A549 (cell line): ENCODE results near the gene FAM107B. TPM values are rescaled to one million over a fixed set of nuclear protein-coding genes. Genes with fewer than 3 reads are reported as not detected.

Experiments
- ATAC-seq, 2 experiments: fragments of 200-7000 bp in 1 of 2; fragments of >200 bp in 1 of 2; cut with Nextera tagmentation in 1 of 2; cut with Tn5 transposase in 1 of 2; 3 replicates each; pipeline versions ENCODE4 v1.8.0 to v1.9.1; 2018 to 2020; ENCODE audit warnings: mild to moderate bottlenecking in 1 of 2, moderate library complexity in 1 of 2
- CTCF ChIA-PET: fragments of 300-600 bp; sonication (Branson Sonifier 250); formaldehyde crosslinking; extraction: SDS; loops from one replicate; lab custom pipeline; 2021; ENCODE audit warnings: antibody characterized with exemption, inconsistent platforms; lab: Yijun Ruan, JAX
- POLR2A ChIA-PET: fragments of 350-600 bp; formaldehyde crosslinking; extraction: SDS; loops from one replicate; lab custom pipeline; 2021; ENCODE audit warnings: antibody characterized with exemption, inconsistent platforms; lab: Yijun Ruan, JAX
- DNase-seq, 2 experiments: peaks; one replicate each; pipeline versions ENCODE4 v3.0.0 to v3.0.0-alpha.2; 2011 to 2016; ENCODE audit warnings: low read depth in 1 of 2, low spot score in 1 of 2
- FAIRE-seq: peaks from 2 replicates; lab custom pipeline; 2011; peaks lifted over from hg19 to GRCh38; lab: Jason Lieb, UNC
- H3K27ac ChIP-seq, 2 experiments: fragments of >200 bp; sonication (Bioruptor Twin); formaldehyde crosslinking; 3 replicates each; pipeline ENCODE4 v1.5.1; 2016 to 2017
- H3K4me1 ChIP-seq: fragments of >200 bp; sonication (Bioruptor Twin); formaldehyde crosslinking; 3 replicates; pipeline ENCODE4 v1.6.1; 2016
- H3K4me2 ChIP-seq: fragments of >200 bp; sonication (Bioruptor Twin); formaldehyde crosslinking; 3 replicates; pipeline ENCODE4 v1.6.1; 2016
- H3K4me3 ChIP-seq: fragments of >200 bp; sonication (Bioruptor Twin); formaldehyde crosslinking; 3 replicates; pipeline ENCODE4 v1.5.1; 2016
- H3K9me3 ChIP-seq: fragments of >200 bp; sonication (Bioruptor Twin); formaldehyde crosslinking; 3 replicates; pipeline ENCODE4 v1.6.1; 2016
- ATOH8 ChIP-seq: fragments of 250-450 bp; sonication (Bioruptor Pico); IDR thresholded peaks from 2 replicates; pipeline ENCODE4 v1.5.0; 2020; ENCODE audit warnings: low read depth, mild to moderate bottlenecking, moderate library complexity
- BHLHE40 ChIP-seq: IDR thresholded peaks from 2 replicates; pipeline ENCODE4 v1.6.1; 2012; ENCODE audit warnings: low read depth, low read length, inconsistent platforms
- CBX2 ChIP-seq: fragments of 200-600 bp; sonication (generic); IDR thresholded peaks from 2 replicates; pipeline ENCODE4 v1.6.1; 2016; ENCODE audit warnings: low read depth, mild to moderate bottlenecking, borderline replicate concordance
- CHD2 ChIP-seq: fragments of 150-350 bp; IDR thresholded peaks from 2 replicates; pipeline ENCODE4 v1.6.1; 2014; ENCODE audit warnings: low read length; ENCODE audit not compliant: partially characterized antibody
- EHMT2 ChIP-seq: fragments of 200-600 bp; sonication (generic); IDR thresholded peaks from 2 replicates; pipeline ENCODE4 v1.6.1; 2016; ENCODE audit warnings: antibody characterized with exemption, low read depth, mild to moderate bottlenecking, moderate library complexity
- GATA3 ChIP-seq: IDR thresholded peaks from 2 replicates; pipeline ENCODE4 v1.6.1; 2012; ENCODE audit warnings: borderline replicate concordance
- HEYL ChIP-seq: fragments of 250-450 bp; sonication (Bioruptor Pico); IDR thresholded peaks from 2 replicates; pipeline ENCODE4 v1.8.0; 2021; ENCODE audit warnings: mild to moderate bottlenecking, moderate library complexity
- JUN ChIP-seq, 2 experiments: fragments of >200 bp; sonication (Bioruptor Twin); formaldehyde crosslinking; IDR thresholded peaks; 2 replicates in 1 of 2; 3 replicates in 1 of 2; pipeline ENCODE4 v1.6.1; 2016 to 2017
- JUNB ChIP-seq: fragments of >200 bp; sonication (Bioruptor Twin); formaldehyde crosslinking; IDR thresholded peaks from 2 replicates; pipeline ENCODE4 v1.6.1; 2016
- KDM5A ChIP-seq: fragments of 200-600 bp; sonication (generic); IDR thresholded peaks from 2 replicates; pipeline ENCODE4 v1.6.1; 2016; ENCODE audit warnings: antibody characterized with exemption, mild to moderate bottlenecking
- MYC ChIP-seq: IDR thresholded peaks from 2 replicates; pipeline ENCODE4 v1.6.1; 2012; ENCODE audit warnings: mild to moderate bottlenecking, inconsistent platforms, low read length, improper control_type of control experiment, borderline replicate concordance
- PBX3 ChIP-seq: IDR thresholded peaks from 2 replicates; pipeline ENCODE4 v1.6.1; 2012
- POLR2A ChIP-seq: IDR thresholded peaks from 2 replicates; pipeline ENCODE4 v1.6.1; 2012; ENCODE audit warnings: mild to moderate bottlenecking, low read length
- RCOR1 ChIP-seq: fragments of 150-350 bp; IDR thresholded peaks from 2 replicates; pipeline ENCODE4 v1.6.1; 2014; ENCODE audit warnings: antibody characterized with exemption, low read length, low read depth
- RFX5 ChIP-seq: fragments of 450-650 bp; IDR thresholded peaks from 2 replicates; pipeline ENCODE4 v1.7.1; 2014; ENCODE audit warnings: antibody characterized with exemption, mild to moderate bottlenecking, moderate library complexity
- SMC3 ChIP-seq: fragments of >200 bp; sonication (Bioruptor Twin); formaldehyde crosslinking; IDR thresholded peaks from 3 replicates; pipeline ENCODE4 v1.6.1; 2018; ENCODE audit warnings: inconsistent platforms
- TFCP2L1 ChIP-seq: fragments of 250-450 bp; sonication (Bioruptor Pico); IDR thresholded peaks from 2 replicates; pipeline ENCODE4 v1.5.0; 2021; ENCODE audit warnings: mild to moderate bottlenecking
- ZC3H11A ChIP-seq: fragments of 450-650 bp; IDR thresholded peaks from 2 replicates; pipeline ENCODE4 v1.6.1; 2014; ENCODE audit warnings: antibody characterized with exemption, mild to moderate bottlenecking
- ZFP36 ChIP-seq: fragments of 450-650 bp; IDR thresholded peaks from 2 replicates; pipeline ENCODE4 v1.6.1; 2014; ENCODE audit warnings: borderline replicate concordance; ENCODE audit not compliant: partially characterized antibody
- WGBS: methylation state at CpG from one replicate; pipeline ENCODE4 v1.1.6; 2017; ENCODE audit errors: missing lambda C conversion rate; 5-methylcytosine and 5-hydroxymethylcytosine counted together
- polyA plus RNA-seq, 4 experiments: library from polyadenylated mRNA; depleted of rRNA in 3 of 4; stranded (reverse); fragments of >200 nt; fragmentation: RNase III in 1 of 4; extraction: RNeasy Plus Mini Kit Qiagen cat#74134 plus additional on column Dnase treatment in 1 of 4; gene quantifications; 2 replicates in 3 of 4; 3 replicates in 1 of 4; pipeline ENCODE4 v1.2.3, GENCODE V29; 2011 to 2017
- TF ChIP-seq, protein P1 (sequence below): fragments of 200-600 bp; sonication (generic); IDR thresholded peaks from 2 replicates; pipeline ENCODE4 v1.6.1; 2016; ENCODE audit warnings: antibody characterized with exemption, mild to moderate bottlenecking, moderate library complexity
- TF ChIP-seq, protein P2 (sequence below): fragments of 450-650 bp; IDR thresholded peaks from 2 replicates; pipeline ENCODE4 v1.6.1; 2014; ENCODE audit warnings: antibody characterized with exemption

FAM107B gene
- polyA plus RNA-seq, 2 of the 4 experiments (the other 2 are of a cell fraction), result 99.9 to 173 TPM

DNA sequence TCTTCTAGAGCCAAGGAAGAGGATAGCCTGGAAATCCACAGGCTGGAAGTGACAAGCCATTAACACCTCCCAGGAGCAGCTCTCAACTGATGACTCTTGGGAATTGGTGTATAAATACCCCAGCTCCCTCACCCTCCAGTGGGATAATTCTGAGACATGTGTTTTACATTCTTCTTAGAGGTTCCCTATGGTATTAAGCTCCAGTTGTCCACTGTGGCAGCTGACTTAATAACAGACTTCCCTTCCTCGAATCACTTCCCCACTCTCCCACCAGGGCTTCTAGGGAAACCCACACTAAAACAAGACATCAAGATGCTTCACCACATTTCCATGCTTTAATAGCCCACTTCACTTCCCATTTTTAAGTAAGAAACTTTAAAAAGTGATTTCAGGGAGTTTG is 47.2 kb downstream of the FAM107B start:
- Histone ChIP-seq H3K4me2 (no peak overlapping the region), H3K9me3 (0 out of 3 replicates have a peak, but pooled peaks cover 6% of the 10 kb centered on the region)
- TF ChIP-seq POLR2A (no peak), MYC (no peak), KDM5A (no peak), CBX2 (no peak), ZFP36 (no peak), ZC3H11A (no peak), HEYL (CRISPR knock-in tag) (no peak), EHMT2 (no peak), GATA3 (no peak), RFX5 (no peak), CHD2 (no peak), BHLHE40 (no peak), RCOR1 (no peak)
- TF ChIP-seq, protein P1, sequence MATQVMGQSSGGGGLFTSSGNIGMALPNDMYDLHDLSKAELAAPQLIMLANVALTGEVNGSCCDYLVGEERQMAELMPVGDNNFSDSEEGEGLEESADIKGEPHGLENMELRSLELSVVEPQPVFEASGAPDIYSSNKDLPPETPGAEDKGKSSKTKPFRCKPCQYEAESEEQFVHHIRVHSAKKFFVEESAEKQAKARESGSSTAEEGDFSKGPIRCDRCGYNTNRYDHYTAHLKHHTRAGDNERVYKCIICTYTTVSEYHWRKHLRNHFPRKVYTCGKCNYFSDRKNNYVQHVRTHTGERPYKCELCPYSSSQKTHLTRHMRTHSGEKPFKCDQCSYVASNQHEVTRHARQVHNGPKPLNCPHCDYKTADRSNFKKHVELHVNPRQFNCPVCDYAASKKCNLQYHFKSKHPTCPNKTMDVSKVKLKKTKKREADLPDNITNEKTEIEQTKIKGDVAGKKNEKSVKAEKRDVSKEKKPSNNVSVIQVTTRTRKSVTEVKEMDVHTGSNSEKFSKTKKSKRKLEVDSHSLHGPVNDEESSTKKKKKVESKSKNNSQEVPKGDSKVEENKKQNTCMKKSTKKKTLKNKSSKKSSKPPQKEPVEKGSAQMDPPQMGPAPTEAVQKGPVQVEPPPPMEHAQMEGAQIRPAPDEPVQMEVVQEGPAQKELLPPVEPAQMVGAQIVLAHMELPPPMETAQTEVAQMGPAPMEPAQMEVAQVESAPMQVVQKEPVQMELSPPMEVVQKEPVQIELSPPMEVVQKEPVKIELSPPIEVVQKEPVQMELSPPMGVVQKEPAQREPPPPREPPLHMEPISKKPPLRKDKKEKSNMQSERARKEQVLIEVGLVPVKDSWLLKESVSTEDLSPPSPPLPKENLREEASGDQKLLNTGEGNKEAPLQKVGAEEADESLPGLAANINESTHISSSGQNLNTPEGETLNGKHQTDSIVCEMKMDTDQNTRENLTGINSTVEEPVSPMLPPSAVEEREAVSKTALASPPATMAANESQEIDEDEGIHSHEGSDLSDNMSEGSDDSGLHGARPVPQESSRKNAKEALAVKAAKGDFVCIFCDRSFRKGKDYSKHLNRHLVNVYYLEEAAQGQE, result no peak
- TF ChIP-seq, all 56 proteins: peak for 0
- DNase-seq (no peak), ATAC-seq (no peak), FAIRE-seq (no peak)
- POLR2A ChIA-PET, result no interaction called here
- WGBS, result 61% methylated on average over 1 of the region's 1 CpG
- H3K4me1 ChIP-seq, result no peaks in the 10 kb centered on the region
- peak overlapping the region in 1 of 2 experiments; percentile 11; a peak in 1 of 6 replicates for H3K27ac ChIP-seq
- CTCF ChIA-PET, result interaction anchor here (0.6 to 1.6 kb wide), 2 partner anchors 38 to 326 kb away, joined by 3 to 4 read pairs; no protein-coding TSS in a partner anchor
- no peak overlapping the region for H3K4me3 ChIP-seq

- no peaks in the 10 kb centered on the region for H3K4me1 ChIP-seq
- no peak overlapping the region for H3K4me2 ChIP-seq
- WGBS, result 77% methylated on average over 2 of the region's 2 CpGs
- H3K4me3 ChIP-seq, result no peak overlapping the region
- TF ChIP-seq PBX3, result no peak
- TF ChIP-seq TFCP2L1 (CRISPR knock-in tag), result no peak
- TF ChIP-seq POLR2A, result no peak
- no peak for TF ChIP-seq SMC3
- TF ChIP-seq JUN (IDR thresholded peaks at IDR 0.05), result no peak
- TF ChIP-seq JUNB, result no peak
- TF ChIP-seq ATOH8 (CRISPR knock-in tag), result no peak
- no peak for TF ChIP-seq BHLHE40
- TF ChIP-seq, protein P2, sequence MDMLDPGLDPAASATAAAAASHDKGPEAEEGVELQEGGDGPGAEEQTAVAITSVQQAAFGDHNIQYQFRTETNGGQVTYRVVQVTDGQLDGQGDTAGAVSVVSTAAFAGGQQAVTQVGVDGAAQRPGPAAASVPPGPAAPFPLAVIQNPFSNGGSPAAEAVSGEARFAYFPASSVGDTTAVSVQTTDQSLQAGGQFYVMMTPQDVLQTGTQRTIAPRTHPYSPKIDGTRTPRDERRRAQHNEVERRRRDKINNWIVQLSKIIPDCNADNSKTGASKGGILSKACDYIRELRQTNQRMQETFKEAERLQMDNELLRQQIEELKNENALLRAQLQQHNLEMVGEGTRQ, result no peak
- TF ChIP-seq ZFP36, result no peak
- no peak for TF ChIP-seq RCOR1
- FAIRE-seq (no peak), DNase-seq (no peak), ATAC-seq (no peak)
- ChIA-PET POLR2A (interaction anchor here (0.5 kb wide), 1 partner anchor 236 kb away, joined by 5 read pairs; no protein-coding TSS in a partner anchor), CTCF (interaction anchor here (1.2 to 1.5 kb wide), 2 partner anchors 9 to 193 kb away, joined by 3 to 4 read pairs; no protein-coding TSS in a partner anchor)
- H3K9me3 ChIP-seq, result 0 out of 3 replicates have a peak, but pooled peaks cover 6% of the 10 kb centered on the region
- no peak overlapping the region for H3K27ac ChIP-seq
Observed at GRCh38 chr10:14724931-14725330, 49.8 kb downstream of the FAM107B start.
